ENCODE results near the gene THYN1.
A peak's percentile ranks its signal among the peaks of the same experiment; 100 is the strongest.
"Not testable (repeated sequence)": the region's sequence is repeated elsewhere in the genome, so short reads cannot be mapped to it uniquely, and the experiment has no call there.

Gene THYN1

GRCh38 chr11:134260983-134261382 lies 7.8 kb upstream of the THYN1 start:
- Histone ChIP-seq H3K9me3 (ENCODE audit: control insufficient read depth, low read length) (no peaks in the 10 kb centered on the region), H3K27ac (ENCODE audit: low read depth, low read length, severe bottlenecking) (no peak overlapping the region), H3K4me3 (ENCODE audit: extremely low read depth, insufficient read depth, low read length, poor library complexity, severe bottlenecking) (no peak overlapping the region), H3K4me1 (ENCODE audit: control insufficient read depth, insufficient read depth, low read length, poor library complexity, severe bottlenecking) (no peaks in the 10 kb centered on the region), H3K36me3 (ENCODE audit: control insufficient read depth, insufficient read depth, low read length) (peaks cover 62% of the 10 kb centered on the region)
- 92 to 94% methylated on average over 14 to 16 of the region's 16 CpGs for WGBS, 2 experiments (ENCODE audit: insufficient coverage in 2 of 2)

DNA sequence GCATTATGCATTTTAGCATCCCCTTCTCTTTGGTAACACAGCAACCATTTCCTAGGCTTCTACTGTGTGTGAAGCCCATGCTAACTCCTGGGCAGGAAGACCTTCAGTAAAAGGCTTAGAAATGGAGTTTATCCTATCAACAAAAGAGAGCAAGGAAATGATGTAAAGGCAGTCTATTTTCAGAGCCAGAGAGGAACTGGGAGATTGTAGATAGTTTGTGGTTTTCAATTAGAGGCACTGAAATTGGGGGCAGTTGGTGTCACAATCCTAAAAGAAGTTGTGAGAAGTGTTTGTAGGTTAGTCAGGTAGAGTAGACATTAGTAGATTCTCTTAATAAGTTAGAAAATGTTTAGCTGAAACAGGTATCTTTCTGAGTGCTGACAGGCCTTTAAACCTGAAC lies 7.4 kb upstream of the THYN1 start:
- Histone ChIP-seq H3K9me3 (ENCODE audit: control insufficient read depth, low read length) (no peaks in the 10 kb centered on the region), H3K27ac (ENCODE audit: low read depth, low read length, severe bottlenecking) (no peak overlapping the region), H3K4me1 (ENCODE audit: control insufficient read depth, insufficient read depth, low read length, poor library complexity, severe bottlenecking) (no peaks in the 10 kb centered on the region), H3K4me3 (ENCODE audit: extremely low read depth, insufficient read depth, low read length, poor library complexity, severe bottlenecking) (no peak overlapping the region), H3K36me3 (ENCODE audit: control insufficient read depth, insufficient read depth, low read length) (peaks cover 62% of the 10 kb centered on the region)

DNA sequence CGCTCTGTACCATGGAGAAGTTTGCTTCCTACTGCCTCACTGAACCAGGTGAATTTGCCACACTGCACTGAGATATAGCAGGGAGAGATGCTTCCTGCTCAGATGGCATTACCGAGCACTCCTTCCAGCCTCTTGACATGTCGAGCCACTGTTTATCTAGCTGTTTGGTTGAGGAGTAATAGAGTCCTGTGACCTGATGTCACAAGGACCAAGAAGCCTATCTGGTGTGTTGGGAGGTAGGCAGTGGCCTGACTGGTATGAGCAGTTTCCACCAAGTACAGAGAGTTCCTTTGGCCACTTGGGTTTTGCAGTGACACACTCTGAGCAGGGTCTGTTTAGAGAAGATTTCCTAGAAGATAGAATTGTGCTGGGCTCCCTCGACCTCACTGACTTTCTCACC lies 5.4 kb upstream of the THYN1 start:
- Histone ChIP-seq H3K36me3 (ENCODE audit: control insufficient read depth, insufficient read depth, low read length) (peaks cover 57% of the 10 kb centered on the region), H3K4me1 (ENCODE audit: control insufficient read depth, insufficient read depth, low read length, poor library complexity, severe bottlenecking) (no peaks in the 10 kb centered on the region), H3K9me3 (ENCODE audit: control insufficient read depth, low read length) (no peaks in the 10 kb centered on the region), H3K4me3 (ENCODE audit: extremely low read depth, insufficient read depth, low read length, poor library complexity, severe bottlenecking) (no peak overlapping the region), H3K27ac (ENCODE audit: low read depth, low read length, severe bottlenecking) (no peak overlapping the region)
- 97 to 100% methylated on average over 3 to 4 of the region's 4 CpGs for WGBS, 2 experiments (ENCODE audit: insufficient coverage in 2 of 2)

- no peak overlapping the region for H3K4me3 ChIP-seq (ENCODE audit: extremely low read depth, insufficient read depth, low read length, poor library complexity, severe bottlenecking)
- peaks cover 42% of the 10 kb centered on the region for H3K36me3 ChIP-seq (ENCODE audit: control insufficient read depth, insufficient read depth, low read length)
- H3K4me1 ChIP-seq (ENCODE audit: control insufficient read depth, insufficient read depth, low read length, poor library complexity, severe bottlenecking): no peaks in the 10 kb centered on the region
- H3K9me3 ChIP-seq (ENCODE audit: control insufficient read depth, low read length): no peaks in the 10 kb centered on the region
- H3K27ac ChIP-seq (ENCODE audit: low read depth, low read length, severe bottlenecking): no peak overlapping the region
- WGBS, 2 experiments (ENCODE audit: insufficient coverage in 2 of 2): 92 to 95% methylated on average over 9 of the region's 11 CpGs
These were observed 3.9 kb upstream of the THYN1 start for GRCh38 chr11:134257101-134257500.

DNA sequence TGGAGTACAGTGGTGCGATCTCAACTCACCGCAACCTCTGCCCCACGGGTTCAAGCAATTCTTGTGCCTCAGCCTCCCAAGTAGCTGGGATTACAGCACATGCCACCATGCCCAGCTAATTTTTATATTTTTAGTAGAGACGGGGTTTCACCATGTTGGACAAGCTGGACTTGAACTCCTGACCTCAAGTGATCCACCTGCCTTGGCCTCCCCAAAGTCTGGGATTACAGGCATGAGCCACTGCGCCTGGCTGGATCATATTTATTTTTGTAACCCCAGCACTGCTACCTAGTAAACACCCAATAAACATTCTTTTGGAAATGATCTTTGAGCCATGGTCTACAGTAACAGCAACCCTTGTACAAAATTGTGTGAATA lies 2.0 kb upstream of the THYN1 start:
- H3K9me3 ChIP-seq (ENCODE audit: control insufficient read depth, low read length); H3K4me1 ChIP-seq (ENCODE audit: control insufficient read depth, insufficient read depth, low read length, poor library complexity, severe bottlenecking); H3K27ac ChIP-seq (ENCODE audit: low read depth, low read length, severe bottlenecking); H3K4me3 ChIP-seq (ENCODE audit: extremely low read depth, insufficient read depth, low read length, poor library complexity, severe bottlenecking): not testable (repeated sequence)
- WGBS, 2 experiments (ENCODE audit: insufficient coverage in 2 of 2): 87 to 97% methylated on average over 4 to 5 of the region's 5 CpGs
- peaks cover 33% of the 10 kb centered on the region for H3K36me3 ChIP-seq (ENCODE audit: control insufficient read depth, insufficient read depth, low read length)

- no peaks in the 10 kb centered on the region for H3K4me1 ChIP-seq (ENCODE audit: control insufficient read depth, insufficient read depth, low read length, poor library complexity, severe bottlenecking)
- peaks cover 35% of the 10 kb centered on the region for H3K36me3 ChIP-seq (ENCODE audit: control insufficient read depth, insufficient read depth, low read length)
- H3K27ac ChIP-seq (ENCODE audit: low read depth, low read length, severe bottlenecking): no peak overlapping the region
- peak overlapping the region; percentile 87 for H3K4me3 ChIP-seq (ENCODE audit: extremely low read depth, insufficient read depth, low read length, poor library complexity, severe bottlenecking)
- no peaks in the 10 kb centered on the region for H3K9me3 ChIP-seq (ENCODE audit: control insufficient read depth, low read length)
- 74% methylated on average over 2 of the region's 3 CpGs; no CpG with 5 or more reads in 1 of the 2 experiments for WGBS, 2 experiments (ENCODE audit: insufficient coverage in 2 of 2)
These were observed 1.5 kb upstream of the THYN1 start for GRCh38 chr11:134254433-134255183.

DNA sequence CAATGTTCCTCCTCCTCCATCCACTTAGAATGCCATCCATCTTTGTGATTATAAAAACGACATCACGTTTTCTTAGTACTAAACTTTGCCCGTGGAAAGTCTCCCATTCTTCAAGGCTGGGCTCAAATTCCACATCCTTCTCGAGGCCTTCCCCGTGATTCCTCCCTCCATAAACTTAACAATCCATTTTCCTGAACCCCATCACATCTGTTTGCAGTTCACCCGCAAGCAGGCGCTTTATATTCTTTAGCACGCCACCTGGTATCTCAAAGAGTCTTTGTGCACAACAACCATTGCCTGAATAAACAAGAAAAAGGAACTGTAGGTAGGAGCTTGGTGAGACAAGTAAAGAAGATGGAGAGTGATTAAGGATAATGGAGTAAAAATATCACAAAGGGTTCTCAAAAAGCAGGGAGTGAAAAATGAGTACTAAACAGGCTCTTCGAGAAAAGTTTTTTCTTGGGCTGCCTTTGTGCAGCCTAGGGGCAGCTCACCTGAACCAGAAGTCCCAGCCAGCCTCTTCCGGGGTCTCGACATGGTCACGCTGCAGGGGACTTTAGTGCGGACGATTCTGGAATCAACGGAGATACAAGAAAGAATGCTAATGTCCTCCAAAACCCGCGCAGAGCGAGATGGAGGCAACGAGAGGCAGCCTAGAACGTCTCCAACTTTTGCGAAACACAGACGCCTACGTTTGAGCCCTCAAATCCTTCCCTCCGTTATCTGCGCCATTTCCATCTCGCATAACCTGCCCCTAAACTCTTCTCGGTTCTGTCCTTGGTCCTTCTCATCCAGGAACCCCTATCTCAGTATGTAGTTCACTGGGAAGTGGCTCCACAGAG lies 585 bp downstream of the THYN1 start:
- no peaks in the 10 kb centered on the region for H3K4me1 ChIP-seq (ENCODE audit: control insufficient read depth, insufficient read depth, low read length, poor library complexity, severe bottlenecking)
- H3K36me3 ChIP-seq (ENCODE audit: control insufficient read depth, insufficient read depth, low read length): peaks cover 44% of the 10 kb centered on the region
- H3K4me3 ChIP-seq (ENCODE audit: extremely low read depth, insufficient read depth, low read length, poor library complexity, severe bottlenecking): peak overlapping the region; percentile 87
- no peak overlapping the region for H3K27ac ChIP-seq (ENCODE audit: low read depth, low read length, severe bottlenecking)
- no peaks in the 10 kb centered on the region for H3K9me3 ChIP-seq (ENCODE audit: control insufficient read depth, low read length)
- WGBS, 2 experiments (ENCODE audit: insufficient coverage in 2 of 2): 9 to 25% methylated on average over 18 to 20 of the region's 27 CpGs

DNA sequence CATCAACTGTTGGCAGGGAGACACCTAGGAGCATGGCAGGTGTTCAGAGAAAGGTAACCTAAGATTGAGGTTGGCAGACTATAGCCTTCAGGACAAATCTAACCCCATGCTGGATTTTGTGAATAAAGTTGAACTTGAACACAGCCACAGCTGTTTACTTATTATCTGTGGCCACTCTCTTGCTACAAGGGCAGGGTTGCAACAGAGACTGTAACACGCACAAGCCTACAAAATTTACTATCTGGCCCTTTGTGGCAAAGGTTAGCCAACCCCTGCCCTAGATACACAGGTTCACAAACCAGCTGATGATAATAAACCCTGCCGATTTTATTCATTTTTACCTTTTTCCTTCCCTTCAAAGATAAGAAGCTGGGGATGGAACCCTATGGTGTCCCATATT lies 2.5 kb downstream of the THYN1 start:
- Histone ChIP-seq H3K9me3 (ENCODE audit: control insufficient read depth, low read length) (no peaks in the 10 kb centered on the region), H3K4me3 (ENCODE audit: extremely low read depth, insufficient read depth, low read length, poor library complexity, severe bottlenecking) (no peak overlapping the region), H3K36me3 (ENCODE audit: control insufficient read depth, insufficient read depth, low read length) (peaks cover 53% of the 10 kb centered on the region), H3K27ac (ENCODE audit: low read depth, low read length, severe bottlenecking) (no peak overlapping the region), H3K4me1 (ENCODE audit: control insufficient read depth, insufficient read depth, low read length, poor library complexity, severe bottlenecking) (no peaks in the 10 kb centered on the region)
- WGBS, 2 experiments (ENCODE audit: insufficient coverage in 2 of 2): 88 to 93% methylated on average over 2 of the region's 2 CpGs

GRCh38 chr11:134250246-134250645 lies 2.9 kb downstream of the THYN1 start:
- Histone ChIP-seq H3K27ac (ENCODE audit: low read depth, low read length, severe bottlenecking) (no peak overlapping the region), H3K9me3 (ENCODE audit: control insufficient read depth, low read length) (no peaks in the 10 kb centered on the region), H3K36me3 (ENCODE audit: control insufficient read depth, insufficient read depth, low read length) (peaks cover 57% of the 10 kb centered on the region), H3K4me1 (ENCODE audit: control insufficient read depth, insufficient read depth, low read length, poor library complexity, severe bottlenecking) (no peaks in the 10 kb centered on the region), H3K4me3 (ENCODE audit: extremely low read depth, insufficient read depth, low read length, poor library complexity, severe bottlenecking) (no peak overlapping the region)
- WGBS, 2 experiments (ENCODE audit: insufficient coverage in 2 of 2): 92 to 100% methylated on average over 1 to 3 of the region's 3 CpGs

GRCh38 chr11:134248910-134249480 lies 4.2 kb downstream of the THYN1 start:
- no peaks in the 10 kb centered on the region for H3K4me1 ChIP-seq (ENCODE audit: control insufficient read depth, insufficient read depth, low read length, poor library complexity, severe bottlenecking)
- no peak overlapping the region for H3K4me3 ChIP-seq (ENCODE audit: extremely low read depth, insufficient read depth, low read length, poor library complexity, severe bottlenecking)
- H3K27ac ChIP-seq (ENCODE audit: low read depth, low read length, severe bottlenecking): no peak overlapping the region
- peaks cover 68% of the 10 kb centered on the region for H3K36me3 ChIP-seq (ENCODE audit: control insufficient read depth, insufficient read depth, low read length)
- no peaks in the 10 kb centered on the region for H3K9me3 ChIP-seq (ENCODE audit: control insufficient read depth, low read length)
- WGBS, 2 experiments (ENCODE audit: insufficient coverage in 2 of 2): 83 to 90% methylated on average over 5 to 7 of the region's 7 CpGs

Data from mesodermal cell (in vitro differentiated cells).